Mononuclear cell (primary cell): ENCODE data around the gene ZNFX1. TPM values are rescaled to one million over a fixed set of nuclear protein-coding genes. Genes with fewer than 3 reads are reported as not detected.
"Not testable (repeated sequence)": the region's sequence is repeated elsewhere in the genome, so short reads cannot be mapped to it uniquely, and the experiment has no call there.

Experiments used
- H3K27me3 ChIP-seq: 2 replicates; pipeline ENCODE4 v1.6.0; 2011; ENCODE audit warnings: low read length, control low read depth; ENCODE audit not compliant: insufficient read depth
- H3K4me1 ChIP-seq: 2 replicates; pipeline ENCODE4 v1.5.1; 2011; ENCODE audit warnings: mild to moderate bottlenecking, low read length, control low read depth; ENCODE audit not compliant: insufficient read depth
- H3K4me3 ChIP-seq: 2 replicates; pipeline ENCODE4 v1.5.1; 2011; ENCODE audit warnings: mild to moderate bottlenecking, low read length, moderate library complexity
- H3K9me3 ChIP-seq: 2 replicates; pipeline ENCODE4 v1.5.1; 2011; ENCODE audit warnings: low read depth, mild to moderate bottlenecking, control low read depth, low read length
- total RNA-seq: library from RNA; depleted of rRNA; stranded (reverse); fragments of >200 nt; gene quantifications from one replicate; pipeline ENCODE4 v1.2.3, GENCODE V29; 2012

The ZNFX1 gene
- total RNA-seq, 1 donor = 99.6 TPM

DNA sequence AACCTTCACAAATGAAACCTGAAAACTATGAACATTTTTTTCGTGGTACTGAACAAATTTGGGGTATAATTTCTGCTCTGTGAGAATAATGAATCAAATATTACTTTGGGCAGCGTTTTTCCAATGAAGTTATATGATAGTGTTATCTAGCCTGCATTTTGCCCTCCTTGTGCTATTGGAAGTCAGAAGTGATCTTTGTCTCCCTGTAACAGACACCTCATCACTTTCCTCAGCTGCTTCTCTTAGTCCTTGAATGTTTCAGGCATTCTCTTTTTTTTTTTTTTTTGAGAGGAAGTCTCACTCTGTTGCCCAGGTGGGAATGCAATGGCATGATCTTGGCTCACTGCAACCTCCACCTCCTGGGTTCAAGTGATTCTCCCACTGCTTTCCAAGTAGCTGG is 48.5 kb downstream of the ZNFX1 start:
- peaks cover 18% of the 10 kb centered on the region for H3K4me1 ChIP-seq
- H3K4me3 ChIP-seq = no peak overlapping the region
- H3K27me3 ChIP-seq = no peaks in the 10 kb centered on the region
- H3K9me3 ChIP-seq = no peaks in the 10 kb centered on the region

DNA sequence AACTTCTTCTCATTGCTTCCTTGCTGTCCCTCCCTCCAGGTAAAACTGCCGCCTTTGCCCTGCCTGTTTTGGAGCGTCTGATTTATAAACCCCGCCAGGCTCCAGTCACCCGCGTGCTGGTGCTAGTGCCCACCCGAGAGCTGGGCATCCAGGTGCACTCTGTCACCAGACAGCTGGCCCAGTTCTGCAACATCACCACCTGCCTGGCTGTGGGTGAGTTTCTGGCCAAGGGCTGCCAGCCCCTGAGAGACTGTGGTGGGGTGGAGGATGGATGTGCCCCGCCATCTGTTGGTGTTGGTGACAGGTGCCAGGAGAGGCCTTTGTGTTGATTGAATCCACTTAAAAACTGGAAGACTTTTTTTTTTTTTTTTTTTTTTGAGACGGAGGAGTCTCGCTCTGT is 49.2 kb downstream of the ZNFX1 start:
- Histone ChIP-seq H3K27me3 (no peaks in the 10 kb centered on the region), H3K4me1 (peaks cover 18% of the 10 kb centered on the region), H3K4me3 (no peak overlapping the region), H3K9me3 (no peaks in the 10 kb centered on the region)

GRCh38 chr20:49225896-49226295 is 52.0 kb downstream of the ZNFX1 start:
- no peaks in the 10 kb centered on the region for H3K9me3 ChIP-seq
- H3K4me3 ChIP-seq = no peak overlapping the region
- peaks cover 11% of the 10 kb centered on the region for H3K4me1 ChIP-seq
- H3K27me3 ChIP-seq = no peaks in the 10 kb centered on the region

DNA sequence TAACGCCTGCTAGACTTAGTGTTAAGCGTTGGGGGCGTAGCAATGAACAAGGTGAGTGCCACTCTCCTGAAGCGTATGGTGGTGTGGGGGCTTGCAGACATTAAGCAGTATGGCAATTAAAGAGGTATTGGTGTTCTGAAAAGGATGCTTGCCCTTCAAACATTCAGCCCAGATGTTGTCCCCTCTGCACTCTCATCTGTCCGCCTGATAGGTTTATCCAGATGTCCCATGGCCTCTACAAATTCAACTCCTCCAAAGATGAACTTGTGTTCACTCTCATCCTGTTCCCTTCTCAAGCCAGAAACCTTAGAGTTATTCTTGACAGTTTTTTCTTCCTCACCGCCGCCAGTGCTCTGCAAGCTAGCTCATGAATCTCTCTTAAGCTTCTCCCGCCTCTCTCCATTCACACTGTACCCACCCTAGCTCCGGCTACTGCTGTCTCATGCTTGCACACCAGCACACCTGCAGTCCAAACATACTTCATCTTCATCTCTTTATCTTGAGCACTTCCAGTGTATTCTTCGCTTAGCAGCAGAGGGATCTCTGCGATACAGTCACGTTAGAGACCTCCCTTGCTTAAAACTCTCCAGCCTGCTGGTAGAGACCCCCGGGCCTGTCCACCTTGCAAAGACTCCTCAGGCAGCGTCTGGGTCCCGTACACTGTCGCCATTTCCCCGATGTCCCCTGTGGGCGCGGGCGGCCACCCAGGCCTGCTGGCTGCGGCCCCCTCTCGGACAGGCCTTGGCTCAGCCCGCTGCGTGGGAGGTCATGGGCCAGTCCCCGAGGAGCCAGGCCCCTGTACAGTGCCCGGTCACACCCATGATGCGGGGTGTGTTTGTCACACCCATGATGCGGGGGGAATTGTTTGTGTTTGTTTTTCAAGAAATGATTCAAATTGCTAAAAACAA is 57.7 kb downstream of the ZNFX1 start:
- Histone ChIP-seq H3K4me1 (peaks cover 24% of the 10 kb centered on the region), H3K27me3 (no peaks in the 10 kb centered on the region), H3K9me3 (no peaks in the 10 kb centered on the region), H3K4me3 (peak overlapping the region; percentile 80)

- Histone ChIP-seq H3K4me3 (peak within 1 kb of the TSS; percentile 80), H3K9me3 (no peaks in the 10 kb centered on the region), H3K4me1 (peaks cover 24% of the 10 kb centered on the region)
Measured at GRCh38 chr20:49219091-49219923, 58.5 kb downstream of the ZNFX1 start, which contains the start of gene DDX27. TSS of gene DDX27 (plus strand) at chr20:49219416. CDS start at chr20:49219449, 33 bp downstream.

GRCh38 chr20:49218739-49219090 is 59.1 kb downstream of the ZNFX1 start:
- peaks cover 24% of the 10 kb centered on the region for H3K4me1 ChIP-seq
- not testable (repeated sequence) for H3K9me3 ChIP-seq, H3K4me3 ChIP-seq, H3K27me3 ChIP-seq

More at GRCh38 chr20:49219091-49219923, 58.5 kb downstream of the ZNFX1 start, which contains the start of gene DDX27:
- H3K27me3 ChIP-seq = no peaks in the 10 kb centered on the region

- H3K4me1 ChIP-seq = peaks cover 24% of the 10 kb centered on the region
- no peak overlapping the region for H3K4me3 ChIP-seq
- H3K27me3 ChIP-seq = no peaks in the 10 kb centered on the region
- H3K9me3 ChIP-seq = no peaks in the 10 kb centered on the region
Measured at GRCh38 chr20:49216991-49217578, 60.8 kb downstream of the ZNFX1 start.

GRCh38 chr20:49215232-49215631 is 62.6 kb downstream of the ZNFX1 start:
- H3K4me3 ChIP-seq = no peak overlapping the region
- H3K4me1 ChIP-seq = peaks cover 19% of the 10 kb centered on the region
- no peaks in the 10 kb centered on the region for H3K27me3 ChIP-seq
- no peaks in the 10 kb centered on the region for H3K9me3 ChIP-seq

GRCh38 chr20:49214571-49214970 is 63.3 kb downstream of the ZNFX1 start:
- Histone ChIP-seq H3K27me3 (no peaks in the 10 kb centered on the region), H3K9me3 (no peaks in the 10 kb centered on the region), H3K4me1 (peaks cover 12% of the 10 kb centered on the region), H3K4me3 (no peak overlapping the region)

DNA sequence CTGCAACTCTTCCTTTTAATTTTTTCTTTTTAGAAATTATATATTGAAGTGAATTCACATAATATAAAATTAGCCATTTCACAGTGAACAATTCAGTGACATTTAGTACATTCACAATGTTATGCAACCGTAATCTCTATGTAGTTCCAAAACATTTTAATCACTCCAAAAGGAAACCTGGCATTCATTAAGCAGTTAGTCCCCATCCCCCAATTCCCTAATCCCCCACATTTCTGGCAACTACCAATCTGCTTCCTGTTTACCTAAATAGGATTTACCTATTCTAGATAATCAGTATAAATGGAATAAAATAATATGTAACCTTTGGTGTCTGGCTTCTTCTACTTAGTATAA is 67.1 kb downstream of the ZNFX1 start:
- H3K4me3 ChIP-seq = no peak overlapping the region
- H3K4me1 ChIP-seq = no peaks in the 10 kb centered on the region
- H3K27me3 ChIP-seq = no peaks in the 10 kb centered on the region
- no peaks in the 10 kb centered on the region for H3K9me3 ChIP-seq

DNA sequence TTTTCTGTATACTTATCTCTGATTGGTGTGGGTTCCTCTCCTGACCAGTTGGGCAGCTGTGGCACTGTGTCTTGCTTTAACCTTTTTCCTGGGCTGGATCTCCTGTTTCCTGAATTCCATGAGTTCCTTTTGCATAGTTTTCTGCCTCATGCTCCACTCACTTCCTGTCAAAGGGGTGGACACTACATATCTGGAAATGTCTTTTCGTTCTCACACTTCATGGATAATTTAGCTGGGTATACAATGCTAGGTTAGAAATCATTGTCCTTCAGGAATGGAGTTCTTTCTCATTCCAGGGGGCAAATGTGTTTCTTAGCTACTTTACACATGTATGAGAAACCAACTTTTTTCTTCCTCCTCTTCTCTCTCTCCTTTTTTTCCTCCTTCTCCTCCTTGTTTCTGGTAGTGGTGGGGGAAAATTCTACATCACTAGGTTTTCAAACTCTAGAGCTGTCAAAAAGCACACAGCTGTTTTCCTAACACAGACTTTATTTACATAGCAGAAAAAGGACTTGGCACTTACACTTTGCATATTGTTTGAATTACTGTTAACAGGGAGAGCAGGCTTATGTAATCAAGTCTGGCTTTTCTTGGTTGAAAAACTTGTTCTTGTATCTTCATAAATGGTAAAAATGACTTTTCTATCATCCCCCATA is 67.6 kb downstream of the ZNFX1 start:
- Histone ChIP-seq H3K9me3 (no peaks in the 10 kb centered on the region), H3K4me1 (no peaks in the 10 kb centered on the region), H3K4me3 (no peak overlapping the region), H3K27me3 (no peaks in the 10 kb centered on the region)

- Histone ChIP-seq H3K4me3 (no peak overlapping the region), H3K27me3 (no peaks in the 10 kb centered on the region), H3K9me3 (no peaks in the 10 kb centered on the region), H3K4me1 (no peaks in the 10 kb centered on the region)
Measured at GRCh38 chr20:49207076-49207475, 70.8 kb downstream of the ZNFX1 start.

DNA sequence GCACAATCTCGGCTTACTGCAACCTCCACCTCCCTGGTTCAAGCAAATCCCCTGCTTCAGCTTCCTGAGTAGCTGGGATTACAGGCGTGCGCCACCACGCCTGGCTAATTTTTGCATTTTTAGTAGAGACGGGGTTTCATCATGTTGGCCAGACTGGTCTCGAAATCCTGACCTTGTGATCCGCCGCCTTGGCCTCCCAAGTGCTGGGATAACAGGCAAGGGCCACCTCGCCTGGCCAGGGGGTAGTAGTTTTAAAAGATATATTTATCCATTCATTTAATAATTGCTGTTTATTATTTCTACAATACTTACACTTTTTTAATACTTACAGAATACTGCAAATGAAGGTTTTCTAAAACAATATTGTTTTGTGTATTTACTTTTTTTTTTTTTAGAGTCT is 74.1 kb downstream of the ZNFX1 start:
- no peaks in the 10 kb centered on the region for H3K27me3 ChIP-seq
- H3K4me3 ChIP-seq = no peak overlapping the region
- H3K4me1 ChIP-seq = no peaks in the 10 kb centered on the region
- no peaks in the 10 kb centered on the region for H3K9me3 ChIP-seq

GRCh38 chr20:49203011-49203410 is 74.8 kb downstream of the ZNFX1 start:
- Histone ChIP-seq H3K9me3 (no peaks in the 10 kb centered on the region), H3K27me3 (no peaks in the 10 kb centered on the region), H3K4me3 (no peak overlapping the region), H3K4me1 (no peaks in the 10 kb centered on the region)
